ENCODE data around the gene MTREX. TPM values are rescaled to one million over a fixed set of nuclear protein-coding genes. Genes with fewer than 3 reads are reported as not detected.

MTREX gene
- polyA plus RNA-seq, 1 donor (not counting 4 experiments of a cell fraction or from before 2014, with no cell fraction given), result 71.4 TPM

DNA sequence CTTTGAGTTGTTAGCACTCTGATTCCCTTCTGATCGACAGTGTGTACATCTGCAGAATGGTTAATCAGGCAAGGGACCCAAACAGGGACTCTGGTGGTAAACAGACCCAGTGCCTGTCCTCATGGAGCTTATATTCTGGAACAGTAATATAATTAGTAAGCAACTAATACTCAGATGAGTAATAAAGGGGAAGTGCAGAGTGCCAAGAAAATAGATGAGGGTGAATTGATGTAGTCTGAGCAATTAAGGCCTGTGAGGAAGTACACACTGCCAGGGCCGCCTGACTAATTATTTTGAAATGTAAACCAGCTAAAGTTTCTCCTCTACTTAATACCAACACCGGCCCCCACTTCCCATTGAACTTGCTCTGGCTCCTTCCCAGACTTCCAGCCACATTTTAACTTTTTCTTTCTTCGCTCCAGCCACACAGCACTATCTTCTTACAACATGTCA, 4.5 kb upstream of the MTREX start:
- peak; percentile 86 for FAIRE-seq
- dilution Hi-C loops (cut with MboI; ENCODE audit: extremely low pct_ligation_motif_present, low sequenced_read_pairs), result no loop called here
- TF ChIP-seq, protein P1, sequence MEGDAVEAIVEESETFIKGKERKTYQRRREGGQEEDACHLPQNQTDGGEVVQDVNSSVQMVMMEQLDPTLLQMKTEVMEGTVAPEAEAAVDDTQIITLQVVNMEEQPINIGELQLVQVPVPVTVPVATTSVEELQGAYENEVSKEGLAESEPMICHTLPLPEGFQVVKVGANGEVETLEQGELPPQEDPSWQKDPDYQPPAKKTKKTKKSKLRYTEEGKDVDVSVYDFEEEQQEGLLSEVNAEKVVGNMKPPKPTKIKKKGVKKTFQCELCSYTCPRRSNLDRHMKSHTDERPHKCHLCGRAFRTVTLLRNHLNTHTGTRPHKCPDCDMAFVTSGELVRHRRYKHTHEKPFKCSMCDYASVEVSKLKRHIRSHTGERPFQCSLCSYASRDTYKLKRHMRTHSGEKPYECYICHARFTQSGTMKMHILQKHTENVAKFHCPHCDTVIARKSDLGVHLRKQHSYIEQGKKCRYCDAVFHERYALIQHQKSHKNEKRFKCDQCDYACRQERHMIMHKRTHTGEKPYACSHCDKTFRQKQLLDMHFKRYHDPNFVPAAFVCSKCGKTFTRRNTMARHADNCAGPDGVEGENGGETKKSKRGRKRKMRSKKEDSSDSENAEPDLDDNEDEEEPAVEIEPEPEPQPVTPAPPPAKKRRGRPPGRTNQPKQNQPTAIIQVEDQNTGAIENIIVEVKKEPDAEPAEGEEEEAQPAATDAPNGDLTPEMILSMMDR (optimal IDR thresholded peaks at IDR 0.05 in 1 of 3, IDR thresholded peaks at IDR 0.05 in 1 of 3, conservative IDR thresholded peaks at IDR 0.05 in 1 of 3; ENCODE audit: extremely low read depth in 1 of 3, insufficient read depth in 2 of 3, low read length in 3 of 3), result no peak
- no peak for TF ChIP-seq EZH2 (IDR thresholded peaks at IDR 0.05; ENCODE audit: low read length)

DNA sequence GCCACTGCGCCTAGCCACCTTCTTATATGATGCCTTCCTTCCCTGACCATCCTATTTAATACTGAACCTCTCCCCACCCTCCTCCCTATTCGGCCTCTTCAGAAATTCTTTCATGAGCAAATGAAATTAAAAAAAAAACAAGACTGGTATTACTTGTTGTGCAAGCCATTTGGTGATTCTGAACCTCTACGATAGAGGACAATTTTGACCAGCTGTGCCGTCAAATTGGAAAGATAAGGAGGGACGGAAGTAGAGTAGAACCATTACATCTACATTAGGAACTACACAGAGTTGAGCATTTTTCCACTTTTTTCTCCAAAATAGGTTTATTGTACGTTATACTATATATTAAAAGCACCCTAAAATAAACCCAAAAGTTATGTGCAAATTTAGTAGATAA, 3.2 kb upstream of the MTREX start:
- no peak for DNase-seq (ENCODE audit: low read depth, low spot score)
- Histone ChIP-seq H3K36me3 (ENCODE audit: control insufficient read depth in 2 of 2, extremely low read depth in 1 of 2, insufficient read depth in 2 of 2, low read length in 2 of 2) (peaks cover 3 to 5% of the 10 kb centered on the region in 2 experiments), H4K20me1 (ENCODE audit: control insufficient read depth, extremely low read depth, insufficient read depth, low read length) (no peaks in the 10 kb centered on the region), H3K9me1 (ENCODE audit: control insufficient read depth, extremely low read depth, insufficient read depth, low read length) (no peaks in the 10 kb centered on the region), H3K27ac (ENCODE audit: control insufficient read depth, insufficient read depth, low read length) (no peak overlapping the region), H3K4me1 (ENCODE audit: control insufficient read depth, extremely low read depth, insufficient read depth, low read length) (peaks cover 34% of the 10 kb centered on the region), H3K79me2 (ENCODE audit: control insufficient read depth, insufficient read depth, low read length) (peaks cover 81% of the 10 kb centered on the region), H3K4me3 (ENCODE audit: control insufficient read depth in 2 of 3, extremely low read depth in 1 of 3, insufficient read depth in 2 of 3, low read depth in 1 of 3, low read length in 3 of 3) (no peak overlapping the region), H2AFZ (ENCODE audit: control insufficient read depth, low read length) (no peak overlapping the region), H3K27me3 (ENCODE audit: control insufficient read depth, extremely low read depth, insufficient read depth, low read length) (no peaks in the 10 kb centered on the region), H3K9ac (ENCODE audit: control insufficient read depth, extremely low read depth, insufficient read depth, low read length) (no peak overlapping the region), H3K9me3 (ENCODE audit: control insufficient read depth, low read depth, low read length) (peaks cover 3% of the 10 kb centered on the region), H3K4me2 (ENCODE audit: control insufficient read depth, extremely low read depth, insufficient read depth, low read depth, low read length) (peak overlapping the region; percentile 3)
- FAIRE-seq, result no peak
- TF ChIP-seq, protein P1 (optimal IDR thresholded peaks at IDR 0.05 in 1 of 3, IDR thresholded peaks at IDR 0.05 in 1 of 3, conservative IDR thresholded peaks at IDR 0.05 in 1 of 3; ENCODE audit: extremely low read depth in 1 of 3, insufficient read depth in 2 of 3, low read length in 3 of 3), result no peak
- TF ChIP-seq EZH2 (IDR thresholded peaks at IDR 0.05; ENCODE audit: low read length), result no peak
- dilution Hi-C loops (cut with MboI; ENCODE audit: extremely low pct_ligation_motif_present, low sequenced_read_pairs), result no loop called here

More for the DNA sequence above, 4.5 kb upstream of the MTREX start:
- peak; percentile 26 for DNase-seq (ENCODE audit: low read depth, low spot score)
- no peaks in the 10 kb centered on the region for H4K20me1 ChIP-seq (ENCODE audit: control insufficient read depth, extremely low read depth, insufficient read depth, low read length)
- peaks cover 74% of the 10 kb centered on the region for H3K79me2 ChIP-seq (ENCODE audit: control insufficient read depth, insufficient read depth, low read length)
- peaks cover 3% of the 10 kb centered on the region for H3K9me3 ChIP-seq (ENCODE audit: control insufficient read depth, low read depth, low read length)
- H3K9me1 ChIP-seq (ENCODE audit: control insufficient read depth, extremely low read depth, insufficient read depth, low read length), result no peaks in the 10 kb centered on the region
- peaks cover 28% of the 10 kb centered on the region for H3K4me1 ChIP-seq (ENCODE audit: control insufficient read depth, extremely low read depth, insufficient read depth, low read length)
- H3K9ac ChIP-seq (ENCODE audit: control insufficient read depth, extremely low read depth, insufficient read depth, low read length), result no peak overlapping the region
- peak overlapping the region in 2 of 3 experiments; percentile 18 to 41 for H3K4me3 ChIP-seq (ENCODE audit: control insufficient read depth in 2 of 3, extremely low read depth in 1 of 3, insufficient read depth in 2 of 3, low read depth in 1 of 3, low read length in 3 of 3)
- H3K27me3 ChIP-seq (ENCODE audit: control insufficient read depth, extremely low read depth, insufficient read depth, low read length), result no peaks in the 10 kb centered on the region
- peaks cover 3 to 6% of the 10 kb centered on the region in 2 experiments for H3K36me3 ChIP-seq (ENCODE audit: control insufficient read depth in 2 of 2, extremely low read depth in 1 of 2, insufficient read depth in 2 of 2, low read length in 2 of 2)
- H3K27ac ChIP-seq (ENCODE audit: control insufficient read depth, insufficient read depth, low read length), result peak overlapping the region; percentile 44
- H3K4me2 ChIP-seq (ENCODE audit: control insufficient read depth, extremely low read depth, insufficient read depth, low read depth, low read length), result peak overlapping the region; percentile 47
- H2AFZ ChIP-seq (ENCODE audit: control insufficient read depth, low read length), result no peak overlapping the region

Measured in keratinocyte (primary cell).